PC-9 (cell line): ENCODE measurements around the gene ADAMTS4. TPM values are rescaled to one million over a fixed set of nuclear protein-coding genes. Genes with fewer than 3 reads are reported as not detected.

Source experiments
- BruUV-seq: library from RNA; stranded (reverse); fragments of 400-500 nt; replicated peaks from 2 replicates; lab custom pipeline; 2021; lab: Mats Ljungman, UMichigan
- CTCF ChIA-PET: fragments of 300-600 bp; sonication (Branson Sonifier 250); formaldehyde crosslinking; loops from one replicate; lab custom pipeline; 2022; ENCODE audit warnings: antibody characterized with exemption; lab: Charles Lee
- POLR2A ChIA-PET: fragments of 300-600 bp; sonication (Branson Sonifier 250); formaldehyde crosslinking; loops from one replicate; lab custom pipeline; 2022; ENCODE audit warnings: antibody characterized with exemption; ENCODE audit not compliant: unreplicated experiment; lab: Charles Lee
- DNase-seq, 2 experiments: peaks; one replicate each; pipeline versions ENCODE4 v3.0.0 to v3.0.0-alpha.2; 2015 to 2022; ENCODE audit warnings: mixed read lengths in 1 of 2
- H2AFZ ChIP-seq: fragments of 200-600 bp; sonication (generic); 2 replicates; pipeline ENCODE4 v1.8.1; 2017; ENCODE audit warnings: antibody characterized with exemption
- H3F3A ChIP-seq: fragments of 200-600 bp; sonication (generic); 2 replicates; pipeline ENCODE4 v1.8.1; 2017; ENCODE audit warnings: antibody characterized with exemption, mild to moderate bottlenecking, low read depth; ENCODE audit not compliant: insufficient read depth
- H3K27ac ChIP-seq: fragments of 200-600 bp; sonication (generic); 2 replicates; pipeline ENCODE4 v1.6.1; 2016; ENCODE audit warnings: mixed run types
- H3K27me3 ChIP-seq: fragments of 200-600 bp; sonication (generic); 2 replicates; pipeline ENCODE4 v1.6.1; 2016; ENCODE audit warnings: low read depth, mixed run types; ENCODE audit not compliant: insufficient read depth
- H3K36me3 ChIP-seq: fragments of 200-600 bp; sonication (generic); 2 replicates; pipeline ENCODE4 v1.6.1; 2016; ENCODE audit warnings: low read depth, mixed run types
- H3K4me1 ChIP-seq: fragments of 200-600 bp; sonication (generic); replicated peaks from 2 replicates; pipeline ENCODE4 v1.6.1; 2016; ENCODE audit warnings: mixed run types; ENCODE audit not compliant: insufficient read depth
- H3K4me2 ChIP-seq: fragments of 200-600 bp; sonication (generic); 2 replicates; pipeline ENCODE4 v1.6.1; 2017; ENCODE audit warnings: mixed run types
- H3K4me3 ChIP-seq: fragments of 200-600 bp; sonication (generic); 2 replicates; pipeline ENCODE4 v1.6.1; 2016; ENCODE audit warnings: mixed run types
- H3K79me2 ChIP-seq: fragments of 200-600 bp; sonication (generic); 2 replicates; pipeline ENCODE4 v1.6.1; 2017; ENCODE audit warnings: low read depth, mixed run types
- H3K9me2 ChIP-seq: fragments of 200-600 bp; sonication (generic); 2 replicates; pipeline ENCODE4 v1.8.1; 2017; ENCODE audit warnings: mild to moderate bottlenecking; ENCODE audit not compliant: insufficient read depth
- H3K9me3 ChIP-seq: fragments of 200-600 bp; sonication (generic); 2 replicates; pipeline ENCODE4 v1.8.1; 2016; ENCODE audit warnings: low read depth; ENCODE audit not compliant: insufficient read depth
- H4K20me1 ChIP-seq: fragments of 200-600 bp; sonication (generic); 2 replicates; pipeline ENCODE4 v1.8.1; 2017; ENCODE audit not compliant: insufficient read depth
- EZH2 ChIP-seq: fragments of 200-600 bp; sonication (generic); IDR thresholded peaks from 2 replicates; pipeline ENCODE4 v1.8.0; 2017; ENCODE audit warnings: antibody characterized with exemption, low read depth
- intact Hi-C: fragments of 100-400 bp; cut with micrococcal nuclease; formaldehyde crosslinking; loops from one replicate; pipeline ENCODE4 v1.10.0; 2022; ENCODE audit not compliant: unreplicated experiment
- total RNA-seq: library from RNA; stranded (reverse); gene quantifications from 2 replicates; pipeline ENCODE4 v1.2.3, GENCODE V29; 2021
- TF ChIP-seq, protein P1 (sequence below): fragments of 200-600 bp; sonication (generic); conservative IDR thresholded peaks from 2 replicates; pipeline ENCODE4 v1.6.1; 2017; ENCODE audit warnings: mixed run types, antibody characterized with exemption, mild to moderate bottlenecking, moderate library complexity

Gene ADAMTS4
- total RNA-seq, 1 experiment from 2014 or later, result not detected

GRCh38 chr1:161179698-161180097 is 19.2 kb downstream of the ADAMTS4 start:
- intact Hi-C loops, result no loop called here
- Histone ChIP-seq H3K4me1 (peaks cover 25% of the 10 kb centered on the region), H3K27ac (no peak overlapping the region), H3F3A (peaks cover 13% of the 10 kb centered on the region; the same call in 1 of the 2 replicates), H3K4me3 (no peak overlapping the region), H3K36me3 (no peaks in the 10 kb centered on the region), H3K9me3 (no peaks in the 10 kb centered on the region), H3K4me2 (no peak overlapping the region), H2AFZ (no peak overlapping the region), H4K20me1 (no peaks in the 10 kb centered on the region), H3K79me2 (peaks cover 14% of the 10 kb centered on the region), H3K27me3 (no peaks in the 10 kb centered on the region), H3K9me2 (no peaks in the 10 kb centered on the region)
- DNase-seq, result peak in 1 of 2 experiments; percentile 69
- BruUV-seq, result no TSS peak
- TF ChIP-seq EZH2, result no peak
- TF ChIP-seq, protein P1, sequence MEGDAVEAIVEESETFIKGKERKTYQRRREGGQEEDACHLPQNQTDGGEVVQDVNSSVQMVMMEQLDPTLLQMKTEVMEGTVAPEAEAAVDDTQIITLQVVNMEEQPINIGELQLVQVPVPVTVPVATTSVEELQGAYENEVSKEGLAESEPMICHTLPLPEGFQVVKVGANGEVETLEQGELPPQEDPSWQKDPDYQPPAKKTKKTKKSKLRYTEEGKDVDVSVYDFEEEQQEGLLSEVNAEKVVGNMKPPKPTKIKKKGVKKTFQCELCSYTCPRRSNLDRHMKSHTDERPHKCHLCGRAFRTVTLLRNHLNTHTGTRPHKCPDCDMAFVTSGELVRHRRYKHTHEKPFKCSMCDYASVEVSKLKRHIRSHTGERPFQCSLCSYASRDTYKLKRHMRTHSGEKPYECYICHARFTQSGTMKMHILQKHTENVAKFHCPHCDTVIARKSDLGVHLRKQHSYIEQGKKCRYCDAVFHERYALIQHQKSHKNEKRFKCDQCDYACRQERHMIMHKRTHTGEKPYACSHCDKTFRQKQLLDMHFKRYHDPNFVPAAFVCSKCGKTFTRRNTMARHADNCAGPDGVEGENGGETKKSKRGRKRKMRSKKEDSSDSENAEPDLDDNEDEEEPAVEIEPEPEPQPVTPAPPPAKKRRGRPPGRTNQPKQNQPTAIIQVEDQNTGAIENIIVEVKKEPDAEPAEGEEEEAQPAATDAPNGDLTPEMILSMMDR, result no peak
- ChIA-PET POLR2A (interaction anchor here (0.6 kb wide), 1 partner anchor 202 kb away, joined by 3 read pairs; no protein-coding TSS in a partner anchor), CTCF (no interaction called here)

GRCh38 chr1:161177936-161178244 is 21.0 kb downstream of the ADAMTS4 start:
- intact Hi-C loops, result loop anchor here (1.0 kb wide), 1 partner anchor 45 kb away; no protein-coding TSS in a partner anchor
- Histone ChIP-seq H3K36me3 (peaks cover 6% of the 10 kb centered on the region), H3K4me3 (peak overlapping the region; percentile 83), H3K27me3 (no peaks in the 10 kb centered on the region), H3K9me3 (no peaks in the 10 kb centered on the region), H2AFZ (peak overlapping the region; percentile 94), H3F3A (peaks cover 13% of the 10 kb centered on the region; the same call in 1 of the 2 replicates), H4K20me1 (no peaks in the 10 kb centered on the region), H3K27ac (peak overlapping the region; percentile 61), H3K79me2 (peaks cover 14% of the 10 kb centered on the region), H3K9me2 (no peaks in the 10 kb centered on the region), H3K4me2 (peak overlapping the region; percentile 85), H3K4me1 (peaks cover 25% of the 10 kb centered on the region)
- POLR2A ChIA-PET, result no interaction called here
- TF ChIP-seq, protein P1, result no peak; the same call in 1 of the 2 replicates
- no peak for TF ChIP-seq EZH2
- CTCF ChIA-PET, result no interaction called here
- DNase-seq, result no peak
- no TSS peak for BruUV-seq

GRCh38 chr1:161177112-161177935 is 21.5 kb downstream of the ADAMTS4 start, which contains the start of gene B4GALT3:
TSS of gene B4GALT3 (minus strand) at chr1:161177507. CDS start at chr1:161176060, 1,447 bp downstream.
- Histone ChIP-seq H3K27me3 (no peaks in the 10 kb centered on the region), H3K4me1 (peaks cover 19% of the 10 kb centered on the region), H3K4me2 (peak within 1 kb of the TSS; percentile 85), H4K20me1 (no peaks in the 10 kb centered on the region), H2AFZ (peak within 1 kb of the TSS; percentile 94), H3K79me2 (peaks cover 14% of the 10 kb centered on the region), H3K27ac (peak within 1 kb of the TSS; percentile 61), H3K4me3 (peak within 1 kb of the TSS; percentile 83), H3K9me2 (no peaks in the 10 kb centered on the region), H3F3A (peaks cover 13% of the 10 kb centered on the region; the same call in 1 of the 2 replicates), H3K9me3 (no peaks in the 10 kb centered on the region), H3K36me3 (peaks cover 11% of the 10 kb centered on the region)
- ChIA-PET POLR2A (interaction anchor here (0.6 to 0.7 kb wide), 4 partner anchors 11 to 504 kb away, joined by 3 to 29 read pairs (median 5); partner anchors contain the start of genes DEDD and PPOX), CTCF (interaction anchor here (0.6 kb wide), 1 partner anchor 180 kb away, joined by 13 read pairs; no protein-coding TSS in a partner anchor)
- intact Hi-C loops, result loop anchor here (1.0 kb wide), 1 partner anchor 44 kb away; no protein-coding TSS in a partner anchor
- BruUV-seq, result TSS peak; percentile 92
- TF ChIP-seq EZH2, result no peak
- TF ChIP-seq, protein P1, result peak; percentile 49; the same call in 1 of the 2 replicates
- peak; percentile 64 to 91 for DNase-seq
